GM10266 (cell line): ENCODE data around the gene HOXA4.

ENCODE experiments used
- DNase-seq: peaks from one replicate; pipeline ENCODE4 v3.0.0; 2012; ENCODE audit errors: extremely low spot score
- TF ChIP-seq, protein P1 (sequence below): IDR thresholded peaks from 2 replicates; pipeline ENCODE4 v1.5.1; 2012; ENCODE audit warnings: mild to moderate bottlenecking, low read depth; ENCODE audit not compliant: control insufficient read depth, insufficient read depth; ENCODE audit errors: missing control alignments

HOXA4 gene

GRCh38 chr7:27098578-27099451 lies 31.7 kb downstream of the HOXA4 start:
- no peak for DNase-seq
- TF ChIP-seq, protein P1, sequence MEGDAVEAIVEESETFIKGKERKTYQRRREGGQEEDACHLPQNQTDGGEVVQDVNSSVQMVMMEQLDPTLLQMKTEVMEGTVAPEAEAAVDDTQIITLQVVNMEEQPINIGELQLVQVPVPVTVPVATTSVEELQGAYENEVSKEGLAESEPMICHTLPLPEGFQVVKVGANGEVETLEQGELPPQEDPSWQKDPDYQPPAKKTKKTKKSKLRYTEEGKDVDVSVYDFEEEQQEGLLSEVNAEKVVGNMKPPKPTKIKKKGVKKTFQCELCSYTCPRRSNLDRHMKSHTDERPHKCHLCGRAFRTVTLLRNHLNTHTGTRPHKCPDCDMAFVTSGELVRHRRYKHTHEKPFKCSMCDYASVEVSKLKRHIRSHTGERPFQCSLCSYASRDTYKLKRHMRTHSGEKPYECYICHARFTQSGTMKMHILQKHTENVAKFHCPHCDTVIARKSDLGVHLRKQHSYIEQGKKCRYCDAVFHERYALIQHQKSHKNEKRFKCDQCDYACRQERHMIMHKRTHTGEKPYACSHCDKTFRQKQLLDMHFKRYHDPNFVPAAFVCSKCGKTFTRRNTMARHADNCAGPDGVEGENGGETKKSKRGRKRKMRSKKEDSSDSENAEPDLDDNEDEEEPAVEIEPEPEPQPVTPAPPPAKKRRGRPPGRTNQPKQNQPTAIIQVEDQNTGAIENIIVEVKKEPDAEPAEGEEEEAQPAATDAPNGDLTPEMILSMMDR = no peak

- DNase-seq = no peak
- TF ChIP-seq, protein P1 = no peak
These were observed 32.6 kb downstream of the HOXA4 start for GRCh38 chr7:27097686-27098577.

DNA sequence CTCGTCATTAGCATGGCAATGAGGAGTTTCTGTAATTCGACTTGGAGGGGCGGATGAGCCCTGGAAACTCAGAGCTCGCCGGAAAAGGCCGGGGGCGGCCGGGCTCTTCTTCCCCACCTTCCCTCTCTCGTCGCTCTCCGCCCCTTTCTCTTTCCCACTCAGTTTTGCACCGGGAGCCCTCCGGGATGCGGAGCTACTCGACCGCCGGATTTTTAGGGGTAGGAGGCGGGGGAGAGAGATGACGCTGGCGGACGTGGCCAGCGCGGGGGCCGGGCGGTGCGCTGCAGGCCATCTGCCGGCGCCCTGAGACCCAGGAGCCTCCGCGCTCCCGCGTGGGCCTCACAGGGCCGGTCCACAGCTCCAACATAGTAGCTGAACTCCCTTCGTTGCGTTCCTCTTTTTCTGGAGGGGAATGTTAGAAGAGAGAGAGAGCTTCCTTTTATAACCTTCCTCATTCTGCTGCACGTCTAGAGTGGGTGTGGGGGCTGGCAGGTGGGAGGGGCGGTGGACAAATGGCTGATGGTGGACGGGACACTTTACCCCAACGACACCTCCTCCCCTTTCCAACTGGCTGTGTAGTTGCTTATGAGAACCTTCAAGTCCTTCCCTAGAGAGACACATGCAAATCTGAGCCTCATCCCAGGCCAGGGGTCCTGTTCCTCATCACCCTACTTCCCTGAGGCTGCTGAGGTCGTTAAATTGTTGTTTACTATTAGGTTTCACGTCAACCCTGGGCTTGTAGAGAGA lies 33.6 kb downstream of the HOXA4 start:
- no peak for DNase-seq
- TF ChIP-seq, protein P1 = no peak

DNA sequence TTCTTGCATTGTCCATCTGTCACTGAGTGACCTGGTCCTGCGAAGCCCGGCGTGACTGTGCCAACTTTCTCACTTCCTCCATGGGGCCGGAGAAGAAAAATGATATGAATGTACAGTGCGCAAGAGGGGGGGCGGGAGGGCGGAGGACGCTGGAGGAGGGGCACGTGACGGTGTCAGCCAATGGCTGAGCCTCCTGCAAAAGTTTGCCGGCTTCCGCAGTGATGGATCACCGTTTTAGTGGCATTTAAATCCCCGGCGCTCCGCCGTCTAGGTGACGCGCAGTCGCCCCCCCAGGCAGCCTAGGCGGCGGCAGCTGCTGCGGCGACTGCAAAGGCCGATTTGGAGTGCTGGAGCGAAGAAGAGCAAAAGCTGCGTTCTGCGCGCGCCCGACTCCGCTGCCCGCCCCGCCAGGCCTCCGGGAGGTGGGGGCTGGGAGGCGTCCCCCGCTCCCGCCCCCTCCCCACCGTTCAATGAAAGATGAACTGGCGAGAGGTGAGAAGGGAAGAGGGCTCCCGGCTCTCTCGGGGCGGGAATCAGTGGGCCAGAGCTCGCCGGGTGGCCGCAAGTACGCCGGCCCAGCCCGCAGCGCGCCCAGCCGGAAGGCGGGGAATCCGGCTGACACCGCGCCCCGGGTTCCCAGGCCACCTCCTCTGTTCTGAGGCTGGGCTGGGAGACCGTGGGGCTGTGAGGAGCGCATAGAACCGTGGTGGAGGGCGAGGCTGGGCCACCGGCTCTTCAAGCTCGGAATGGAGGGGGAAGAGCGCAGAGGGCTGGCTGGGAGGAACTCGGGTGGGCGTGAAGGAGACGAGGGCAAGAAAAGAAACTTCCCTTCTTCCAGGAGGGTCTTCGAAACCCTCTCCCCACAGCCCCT lies 34.4 kb downstream of the HOXA4 start, which contains the start of gene HOXA1:
Gene HOXA1, minus strand, starts transcription at position 104 of the 871 bp plus-strand sequence. Its CDS starts 88 bp downstream, at position 16.
- TF ChIP-seq, protein P1 = no peak
- DNase-seq = peak; percentile 97

GRCh38 chr7:27095050-27095896 lies 35.3 kb downstream of the HOXA4 start:
- TF ChIP-seq, protein P1 = no peak
- DNase-seq = no peak
